GM21360 (cell line): ENCODE data around the gene IFITM5.
"Not testable (repeated sequence)": the region's sequence is repeated elsewhere in the genome, so short reads cannot be mapped to it uniquely, and the experiment has no call there.

Experiments used
- ATAC-seq: cut with Tn5 transposase; IDR thresholded peaks from one replicate; pipeline ENCODE4 v1.9.1; 2021; ENCODE audit warnings: mild to moderate bottlenecking, moderate library complexity; ENCODE audit not compliant: unreplicated experiment

Gene IFITM5

DNA sequence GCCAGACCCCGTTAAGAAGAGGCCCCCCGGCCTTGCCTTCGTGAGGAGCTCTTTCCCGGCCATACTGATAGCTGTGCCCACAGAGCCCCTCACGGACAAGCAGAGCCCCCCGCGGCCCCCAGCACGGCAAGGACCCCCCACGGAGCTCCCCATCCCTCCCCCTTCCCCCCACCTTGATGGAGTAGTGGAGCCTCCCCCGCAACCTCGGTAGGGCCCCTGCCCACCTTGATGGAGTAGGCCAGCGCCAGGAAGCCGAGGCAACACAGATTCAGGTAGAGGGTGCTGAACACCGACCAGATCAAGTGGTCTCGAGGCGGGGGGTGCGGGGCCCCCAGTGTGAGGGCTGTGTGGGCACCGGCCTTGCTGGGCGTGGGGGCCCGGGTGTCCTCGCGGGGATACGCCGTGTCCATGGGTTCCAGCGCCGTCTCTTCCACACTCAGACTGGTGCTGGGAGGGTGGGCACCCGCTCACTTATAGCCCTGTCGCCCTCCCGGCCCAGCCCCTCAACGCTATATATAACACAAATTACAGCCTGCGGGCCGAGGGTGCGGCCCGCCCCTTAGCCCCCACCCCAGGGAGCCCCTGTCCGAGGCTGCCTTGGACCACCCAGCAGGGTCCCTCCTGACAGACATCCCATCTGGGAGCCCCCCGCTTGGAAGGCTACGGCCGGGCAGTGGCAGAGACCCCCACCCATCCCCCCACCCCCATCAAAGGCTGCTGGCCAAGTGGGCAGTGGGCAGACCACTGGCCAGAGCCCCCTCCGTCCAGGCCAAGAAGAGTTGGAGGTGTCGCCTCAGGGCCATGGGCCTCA is at the start of gene IFITM5:
TSS of gene IFITM5 (minus strand) at position 446 of the 811 bp plus-strand sequence. CDS start at position 410, 36 bp downstream.
- ATAC-seq: no peak

GRCh38 chr11:346529-346928 is 47.2 kb upstream of the IFITM5 start:
- no peak for ATAC-seq

DNA sequence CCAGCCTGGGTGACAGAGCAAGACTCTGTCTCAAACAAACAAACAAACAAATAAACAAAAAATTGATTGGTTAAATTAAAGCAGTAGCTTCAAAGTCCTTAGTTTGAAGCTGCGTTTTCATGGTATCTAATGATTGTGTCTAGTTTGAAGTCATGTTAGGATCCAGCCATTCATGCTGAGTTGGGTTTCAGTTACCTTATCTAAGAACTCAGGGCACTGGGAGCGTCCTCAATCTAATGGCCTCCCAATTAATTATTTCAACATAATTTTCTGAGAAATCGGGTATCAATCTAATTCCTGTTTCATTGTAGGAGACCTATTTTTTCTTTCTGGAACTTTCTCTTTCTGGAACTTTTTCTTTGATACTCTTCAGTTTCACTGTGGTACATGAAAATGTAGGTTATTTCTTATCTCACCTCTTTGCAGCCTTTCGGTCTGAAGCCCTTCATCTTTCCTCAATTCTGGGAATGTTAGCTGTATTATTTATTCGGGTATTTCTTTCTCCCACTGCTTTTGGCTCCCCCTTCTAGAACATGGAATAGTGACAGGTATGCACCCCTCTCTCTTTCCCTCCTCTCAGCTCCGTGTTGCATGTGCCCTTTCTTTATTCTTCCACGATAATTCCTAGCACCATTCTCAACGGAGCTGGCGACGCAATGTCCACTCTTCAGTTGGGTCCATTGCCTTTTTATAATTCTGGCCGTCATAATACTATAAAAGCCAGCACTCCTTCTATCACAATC is 45.7 kb upstream of the IFITM5 start:
- ATAC-seq: no peak

- no peak for ATAC-seq
Measured at GRCh38 chr11:342328-342727, 43.0 kb upstream of the IFITM5 start.

DNA sequence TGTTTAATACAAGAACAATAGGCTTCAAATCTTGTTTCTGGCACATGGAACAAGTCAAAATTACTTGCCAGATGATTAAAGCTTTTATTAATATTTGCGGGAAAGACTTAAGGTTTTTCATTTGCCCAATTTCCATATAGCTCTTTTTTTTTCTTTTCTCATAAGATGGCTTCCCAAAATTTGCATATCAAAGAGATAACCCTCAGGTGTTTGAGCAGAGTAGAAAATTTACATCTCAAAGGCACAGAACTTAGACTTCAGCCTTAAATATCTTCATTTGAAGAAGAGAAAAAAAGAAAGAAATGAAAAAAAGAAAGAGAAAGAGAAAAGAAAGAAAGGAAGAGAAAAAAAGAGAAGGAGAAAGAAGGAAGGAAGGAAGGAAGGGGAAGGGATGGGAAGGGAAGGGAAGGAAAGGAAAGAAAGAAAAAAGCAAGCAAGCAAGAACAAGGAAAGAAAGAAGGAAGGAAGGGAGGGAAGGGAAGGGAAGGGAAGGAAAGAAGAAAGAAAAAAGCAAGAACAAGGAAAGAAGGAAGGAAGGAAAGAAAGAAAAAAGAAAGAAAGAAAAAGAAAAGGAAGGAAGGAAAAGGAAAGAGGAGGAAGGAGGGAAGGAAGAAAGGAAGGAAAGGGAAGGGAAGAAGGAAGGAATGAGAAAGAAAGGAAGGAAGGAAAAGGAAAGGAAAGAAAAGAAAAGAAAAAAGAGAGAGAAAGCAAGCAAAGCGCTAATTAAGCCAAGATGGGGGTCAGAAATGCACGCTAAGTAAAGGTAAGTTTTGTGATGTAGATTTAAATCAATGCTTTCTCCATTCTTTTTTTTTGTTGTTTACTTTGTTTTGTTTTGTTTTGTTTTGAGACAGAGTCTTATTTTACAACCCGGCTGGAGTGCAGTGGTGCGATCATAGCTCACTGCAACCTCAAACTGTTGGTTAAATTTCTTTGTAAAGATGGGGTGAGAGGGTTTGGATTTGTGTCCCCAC is 41.5 kb upstream of the IFITM5 start:
- ATAC-seq: no peak

GRCh38 chr11:339963-340362 is 40.6 kb upstream of the IFITM5 start:
- no peak for ATAC-seq

DNA sequence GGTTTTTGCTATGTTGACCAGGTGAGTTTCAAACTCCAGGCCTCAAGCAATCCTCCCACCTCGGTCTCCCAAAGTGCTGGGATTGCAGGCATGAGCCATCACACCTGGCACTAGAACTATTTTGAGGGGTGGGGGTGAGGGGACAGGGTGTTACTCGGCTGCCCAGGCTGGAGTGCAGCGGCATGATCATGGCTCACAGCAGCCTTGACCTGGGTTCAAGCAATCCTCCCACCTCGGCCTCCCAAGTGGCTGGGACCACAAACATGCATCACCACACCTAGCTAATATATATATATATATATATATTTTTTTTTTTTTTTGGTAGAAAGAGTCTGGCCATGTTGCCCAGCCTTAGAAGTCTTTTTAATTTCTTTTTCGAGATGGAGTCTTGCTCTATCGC is 38.4 kb upstream of the IFITM5 start:
- ATAC-seq: no peak

DNA sequence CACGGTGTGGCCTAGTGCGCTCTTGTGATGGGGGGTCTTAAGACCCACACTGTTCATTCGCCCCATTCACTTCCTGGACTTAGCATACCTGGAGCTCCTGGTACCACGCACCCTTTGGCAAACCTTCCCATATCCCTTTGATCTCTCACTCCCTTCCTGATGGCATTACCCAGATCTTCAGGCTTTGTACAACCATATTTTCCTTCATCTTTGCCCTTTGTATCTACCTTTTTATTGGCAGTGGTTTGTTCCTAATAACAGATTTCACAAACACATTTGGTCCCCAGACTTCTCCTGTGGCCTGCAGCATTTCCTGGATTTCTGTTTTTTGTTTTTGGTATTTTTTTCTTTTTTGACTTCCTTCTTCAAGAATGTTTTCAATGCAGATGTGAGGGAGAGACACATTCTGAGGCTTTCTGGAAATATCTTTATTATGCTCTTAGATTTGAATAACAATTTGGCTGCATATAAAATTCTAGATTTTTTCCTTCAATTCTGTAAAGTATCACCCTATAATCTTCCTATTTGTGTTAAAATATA is 37.4 kb upstream of the IFITM5 start:
- ATAC-seq: no peak

- no peak for ATAC-seq
Measured at GRCh38 chr11:335779-336658, 36.7 kb upstream of the IFITM5 start.

- no peak for ATAC-seq
Measured at GRCh38 chr11:334264-334994, 35.1 kb upstream of the IFITM5 start.

DNA sequence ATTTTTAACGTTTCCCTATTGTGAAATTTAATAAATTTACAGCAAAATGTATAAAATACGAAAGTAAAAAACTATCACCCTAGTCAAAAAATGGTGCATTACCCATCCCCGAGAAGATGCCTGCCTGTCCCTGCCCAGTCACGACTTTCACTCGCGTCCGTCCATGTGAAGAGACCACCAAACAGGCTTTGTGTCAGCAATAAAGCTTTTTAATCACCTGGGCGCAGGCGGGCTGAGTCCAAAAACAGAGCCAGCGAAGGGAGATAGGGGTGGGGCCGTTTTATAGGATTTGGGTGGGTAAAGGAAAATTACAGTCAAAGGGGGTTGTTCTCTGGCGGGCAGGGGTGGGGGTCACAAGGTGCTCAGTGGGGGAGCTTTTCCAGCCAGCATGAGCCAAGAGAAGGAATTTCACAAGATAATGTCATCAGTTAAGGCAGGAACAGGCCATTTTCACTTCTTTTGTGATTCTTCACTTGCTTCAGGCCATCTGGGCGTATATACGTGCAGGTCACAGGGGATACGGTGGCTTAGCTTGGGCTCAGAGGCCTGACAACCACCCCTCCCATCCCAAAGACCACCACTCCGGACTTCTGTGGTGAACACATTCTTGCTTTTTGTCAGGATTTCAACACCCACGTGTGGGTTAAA is 34.4 kb upstream of the IFITM5 start:
- ATAC-seq: not testable (repeated sequence)

- ATAC-seq: no peak
Measured at GRCh38 chr11:332651-333480, 33.5 kb upstream of the IFITM5 start.

DNA sequence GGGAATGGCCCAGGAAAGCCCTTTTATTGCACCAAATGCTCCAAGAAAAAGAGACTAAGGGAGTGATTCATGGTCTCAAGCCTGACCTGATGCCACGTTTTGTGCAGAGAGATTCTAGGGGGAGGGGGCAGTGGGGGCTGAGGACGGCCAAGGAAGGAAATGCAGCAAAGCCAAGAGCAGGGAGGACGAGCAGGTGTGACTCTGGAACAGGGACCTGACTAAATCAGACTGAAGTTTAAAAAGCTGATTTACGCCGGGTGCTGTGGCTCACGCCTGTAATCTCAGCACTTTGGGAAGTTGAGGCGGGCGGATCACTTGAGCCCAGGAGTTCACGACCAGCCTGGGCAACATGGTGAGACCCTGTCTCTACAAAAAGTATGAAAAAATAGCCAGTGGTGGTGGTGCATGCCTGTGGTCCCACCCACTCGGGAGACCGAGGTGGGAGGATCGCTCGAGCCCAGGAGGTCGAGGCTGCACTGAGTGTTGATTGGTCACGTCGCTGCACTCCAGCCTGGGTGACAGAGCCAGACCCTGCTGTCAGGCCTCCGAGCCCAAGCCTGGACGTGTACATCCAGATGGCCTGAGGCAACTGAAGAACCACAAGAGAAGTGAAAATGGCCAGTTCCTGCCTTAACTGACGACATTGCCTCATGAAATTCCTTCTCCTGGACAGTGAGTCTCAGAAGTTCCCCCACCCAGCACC is 32.2 kb upstream of the IFITM5 start:
- ATAC-seq: no peak

- no peak for ATAC-seq
Measured at GRCh38 chr11:330694-331357, 31.5 kb upstream of the IFITM5 start.

DNA sequence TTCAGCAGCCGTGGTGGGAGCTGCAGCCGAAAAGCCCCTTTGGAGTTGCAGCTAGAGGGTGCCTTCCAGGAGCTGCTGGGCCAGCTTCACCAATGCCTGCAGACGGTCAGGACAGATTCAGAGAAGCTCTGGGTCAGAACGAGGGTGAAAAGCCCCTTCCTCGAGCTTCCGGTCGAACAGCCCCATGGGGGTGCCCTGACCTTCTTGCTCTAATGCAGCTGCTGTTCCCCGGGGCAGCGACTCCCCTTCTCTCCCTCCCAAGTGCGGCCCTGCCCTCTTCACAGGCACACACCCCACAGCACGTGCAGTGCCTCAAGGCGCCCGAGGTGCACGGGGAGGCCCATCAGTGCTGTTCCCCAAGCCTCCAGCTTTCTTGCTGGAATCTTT is 31.0 kb upstream of the IFITM5 start:
- no peak for ATAC-seq

- ATAC-seq: no peak
Measured at GRCh38 chr11:329886-330253, 30.5 kb upstream of the IFITM5 start.
